HCT116 (cell line): Measurements from ENCODE around the gene DTNBP1. TPM values are rescaled to one million over a fixed set of nuclear protein-coding genes. Genes with fewer than 3 reads are reported as not detected.

ENCODE experiments used
- ATAC-seq: fragments of 200-7000 bp; cut with Tn5 transposase; 2 replicates; pipeline ENCODE4 v1.9.1; 2020; ENCODE audit warnings: mild to moderate bottlenecking, moderate library complexity
- BruUV-seq: library from RNA; stranded (reverse); fragments of 400-500 nt; replicated peaks from 2 replicates; lab custom pipeline; 2021; lab: Mats Ljungman, UMichigan
- CTCF ChIA-PET: fragments of 300-600 bp; sonication (Branson Sonifier 250); formaldehyde crosslinking; loops from one replicate; lab custom pipeline; 2021; ENCODE audit warnings: antibody characterized with exemption; lab: Charles Lee
- POLR2A ChIA-PET: fragments of 300-600, 350-600 bp; sonication (Branson Sonifier 250); formaldehyde crosslinking; loops from one replicate; lab custom pipeline; 2021; ENCODE audit warnings: antibody characterized with exemption; lab: Charles Lee
- RAD21 ChIA-PET, 2 experiments: fragments of 300-600 bp; sonication (Branson Sonifier 250); formaldehyde crosslinking; loops; one replicate each; lab custom pipeline; 2023; ENCODE audit warnings: low total read pairs in 2 of 2; ENCODE audit not compliant: uncharacterized antibody in 2 of 2, unreplicated experiment in 2 of 2, low non-redundant PET in 1 of 2; lab: Charles Lee
- DNase-seq: peaks from one replicate; pipeline ENCODE4 v3.0.0-alpha.2; 2010; ENCODE audit warnings: low read depth, low spot score
- H2AFZ ChIP-seq: fragments of 200-600 bp; shearing (Covaris generic), sonication (generic); 2 replicates; pipeline ENCODE4 v1.6.1; 2017; ENCODE audit warnings: low read depth, mixed run types, mixed read lengths, antibody characterized with exemption, low read length; ENCODE audit not compliant: poor library complexity, severe bottlenecking
- H3K27ac ChIP-seq: 2 replicates; pipeline ENCODE4 v1.5.1; 2012; ENCODE audit warnings: low read depth, low read length
- H3K27me3 ChIP-seq: fragments of 200-600 bp; sonication (generic); 2 replicates; pipeline ENCODE4 v1.6.1; 2016; ENCODE audit warnings: mixed run types, low read length, mixed read lengths; ENCODE audit not compliant: insufficient read depth
- H3K36me3 ChIP-seq, 2 experiments: fragments of 200-500 bp in 1 of 2; fragments of 200-600 bp in 1 of 2; sonication (Bioruptor generic) in 1 of 2; sonication (generic) in 1 of 2; 2 replicates each; pipeline versions ENCODE4 v1.5.1 to v1.6.1; 2014 to 2016; ENCODE audit warnings: low read length in 2 of 2, inconsistent platforms in 1 of 2, mixed read lengths in 1 of 2, mixed run types in 1 of 2; ENCODE audit not compliant: insufficient read depth in 2 of 2, control insufficient read depth in 1 of 2
- H3K4me1 ChIP-seq, 2 experiments: fragments of 200-600 bp in 1 of 2; sonication (generic) in 1 of 2; 2 replicates each; pipeline versions ENCODE4 v1.5.1 to v1.6.1; 2012 to 2017; ENCODE audit warnings: low read length in 2 of 2, inconsistent platforms in 1 of 2, mild to moderate bottlenecking in 1 of 2, mixed read lengths in 1 of 2, mixed run types in 1 of 2, moderate library complexity in 1 of 2; ENCODE audit not compliant: insufficient read depth in 2 of 2, control insufficient read depth in 1 of 2
- H3K4me2 ChIP-seq: fragments of 200-600 bp; sonication (generic); 2 replicates; pipeline ENCODE4 v1.6.1; 2017; ENCODE audit warnings: mixed run types, low read length, mixed read lengths
- H3K4me3 ChIP-seq, 2 experiments: fragments of 200-600 bp in 1 of 2; sonication (generic) in 1 of 2; replicated peaks in 1 of 2; 2 replicates each; pipeline ENCODE4 v1.5.1; 2011 to 2016; ENCODE audit warnings: low read length in 2 of 2, control low read depth in 1 of 2, low read depth in 1 of 2, mild to moderate bottlenecking in 1 of 2, mixed read lengths in 1 of 2, mixed run types in 1 of 2
- H3K79me2 ChIP-seq: fragments of 200-600 bp; sonication (generic); 2 replicates; pipeline ENCODE4 v1.6.1; 2017; ENCODE audit warnings: mild to moderate bottlenecking, mixed run types, low read length, moderate library complexity, mixed read lengths; ENCODE audit not compliant: insufficient read depth
- H3K9ac ChIP-seq: fragments of 200-600 bp; sonication (generic); 2 replicates; pipeline ENCODE4 v1.6.1; 2016; ENCODE audit warnings: low read length, mixed read lengths
- H3K9me2 ChIP-seq: fragments of 200-600 bp; sonication (generic), shearing (Covaris generic); 2 replicates; pipeline ENCODE4 v1.6.1; 2017; ENCODE audit warnings: mixed run types, mild to moderate bottlenecking, moderate library complexity; ENCODE audit not compliant: insufficient read depth
- H3K9me3 ChIP-seq, 2 experiments: fragments of 200-500 bp in 1 of 2; fragments of 200-600 bp in 1 of 2; sonication (Bioruptor generic) in 1 of 2; sonication (generic) in 1 of 2; 2 replicates each; pipeline ENCODE4 v1.6.1; 2014 to 2017; ENCODE audit warnings: low read length in 2 of 2, mixed read lengths in 2 of 2, inconsistent platforms in 1 of 2, low read depth in 1 of 2, mild to moderate bottlenecking in 1 of 2, mixed run types in 1 of 2, moderate library complexity in 1 of 2; ENCODE audit not compliant: control insufficient read depth in 1 of 2, insufficient read depth in 1 of 2
- H4K20me1 ChIP-seq: fragments of 200-600 bp; sonication (generic), shearing (Covaris generic); 2 replicates; pipeline ENCODE4 v1.6.1; 2017; ENCODE audit warnings: mixed run types, mild to moderate bottlenecking, moderate library complexity; ENCODE audit not compliant: insufficient read depth
- CEBPB ChIP-seq: IDR thresholded peaks from 2 replicates; pipeline ENCODE4 v1.6.1; 2012; ENCODE audit warnings: low read depth
- EGR1 ChIP-seq: IDR thresholded peaks from 2 replicates; pipeline ENCODE4 v1.6.1; 2012; ENCODE audit warnings: low read depth
- FOSL1 ChIP-seq: IDR thresholded peaks from 2 replicates; pipeline ENCODE4 v1.6.1; 2012; ENCODE audit warnings: low read depth
- POLR2A ChIP-seq: IDR thresholded peaks from 2 replicates; pipeline ENCODE4 v1.7.0; 2011; ENCODE audit warnings: borderline replicate concordance; ENCODE audit not compliant: insufficient read depth, insufficient read length; ENCODE audit errors: extremely low read depth
- POLR2AphosphoS5 ChIP-seq: IDR thresholded peaks from 2 replicates; pipeline ENCODE4 v1.6.1; 2011; ENCODE audit warnings: mild to moderate bottlenecking, low read depth, low read length, moderate library complexity
- RAD21 ChIP-seq: IDR thresholded peaks from 2 replicates; pipeline ENCODE4 v1.6.1; 2012; ENCODE audit warnings: low read depth, mild to moderate bottlenecking
- SIN3A ChIP-seq: IDR thresholded peaks from 2 replicates; pipeline ENCODE4 v1.6.1; 2012; ENCODE audit warnings: low read depth
- SP1 ChIP-seq: IDR thresholded peaks from 2 replicates; pipeline ENCODE4 v1.6.1; 2012; ENCODE audit warnings: low read depth
- SRF ChIP-seq: IDR thresholded peaks from 2 replicates; pipeline ENCODE4 v1.6.1; 2012; ENCODE audit warnings: low read depth
- YY1 ChIP-seq: IDR thresholded peaks from 2 replicates; pipeline ENCODE4 v1.6.1; 2011; ENCODE audit warnings: low read length, low read depth, moderate library complexity, mild to moderate bottlenecking; ENCODE audit not compliant: insufficient replicate concordance; ENCODE audit errors: extremely low read depth
- ZFX ChIP-seq: fragments of 450-650 bp; IDR thresholded peaks from 2 replicates; pipeline ENCODE4 v1.6.1; 2017
- ZNF274 ChIP-seq: fragments of 200-500 bp; sonication (Bioruptor generic); IDR thresholded peaks from 2 replicates; pipeline ENCODE4 v1.6.1; 2014; ENCODE audit warnings: mild to moderate bottlenecking, low read depth, low read length, inconsistent platforms
- intact Hi-C: fragments of 100-400 bp; cut with micrococcal nuclease; formaldehyde crosslinking; loops from 2 replicates; pipeline ENCODE4 v1.10.0; 2022
- total RNA-seq: library from RNA; stranded (reverse); gene quantifications from one replicate; pipeline ENCODE4 v1.2.1, GENCODE V29; 2021; ENCODE audit not compliant: unreplicated experiment
- TF ChIP-seq, protein P1 (sequence below): IDR thresholded peaks from 2 replicates; pipeline ENCODE4 v1.6.1; 2011; ENCODE audit warnings: mild to moderate bottlenecking, low read length, moderate library complexity; ENCODE audit not compliant: insufficient replicate concordance; ENCODE audit errors: extremely low read depth
- TF ChIP-seq, protein P2 (sequence below): IDR thresholded peaks from 2 replicates; pipeline ENCODE4 v1.6.1; 2012
- TF ChIP-seq, protein P3 (sequence below): IDR thresholded peaks from 2 replicates; pipeline ENCODE4 v1.6.1; 2012; ENCODE audit warnings: low read depth
- TF ChIP-seq, protein P4 (sequence below), 3 experiments: fragments of 200-600 bp in 1 of 3; sonication (generic) in 1 of 3; IDR thresholded peaks in 2 of 3; conservative IDR thresholded peaks in 1 of 3; 2 replicates each; pipeline ENCODE4 v1.5.1; 2012 to 2017; ENCODE audit warnings: low read depth in 2 of 3, low read length in 2 of 3, antibody characterized with exemption in 1 of 3, borderline replicate concordance in 1 of 3, control low read depth in 1 of 3, mild to moderate bottlenecking in 1 of 3, mixed read lengths in 1 of 3, mixed run types in 1 of 3, moderate library complexity in 1 of 3; ENCODE audit not compliant: insufficient read depth in 1 of 3
- TF ChIP-seq, protein P5 (sequence below): IDR thresholded peaks from 2 replicates; pipeline ENCODE4 v1.6.1; 2012

DTNBP1 gene
- total RNA-seq, 1 experiment from 2014 or later, result 16.7 TPM

DNA sequence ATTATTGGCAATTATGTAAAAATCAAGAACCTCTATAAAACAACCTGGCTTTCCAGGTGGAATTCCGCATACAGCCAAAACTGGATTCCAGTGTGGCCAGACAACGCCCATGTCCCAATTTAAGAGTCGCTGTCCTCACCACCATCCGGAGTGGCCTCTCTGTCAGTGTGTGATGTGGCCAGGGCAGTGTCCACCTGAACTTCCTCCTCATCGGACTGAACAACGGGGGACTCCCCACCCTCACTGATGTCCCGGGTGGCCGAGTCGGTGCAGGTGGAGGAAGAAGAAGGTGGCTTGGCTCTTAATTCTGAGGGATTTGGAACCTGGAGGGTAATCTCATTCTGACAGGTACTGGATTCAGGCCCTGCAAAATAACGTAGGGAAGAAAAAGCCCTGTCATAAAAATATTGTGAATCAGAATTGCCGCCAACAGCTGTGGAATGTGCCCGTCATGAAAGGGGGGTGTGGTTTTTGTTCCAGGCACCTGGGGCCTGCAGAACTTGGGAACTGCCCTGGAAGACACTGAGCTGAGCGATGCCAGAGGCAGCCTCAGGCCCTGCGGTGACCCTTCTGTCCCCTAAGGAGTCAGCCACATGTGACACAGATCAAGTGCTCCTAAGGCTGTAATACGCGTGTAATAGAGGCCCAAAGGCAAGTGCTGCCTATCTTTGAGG is 139.8 kb downstream of the DTNBP1 start:
- POLR2A ChIA-PET, result no interaction called here
- H3K4me3 ChIP-seq, result no peak overlapping the region
- no peaks in the 10 kb centered on the region for H3K27me3 ChIP-seq
- ATAC-seq (no peak), DNase-seq (no peak)
- H3K9ac ChIP-seq, result no peak overlapping the region
- H3K4me2 ChIP-seq, result no peak overlapping the region
- no peaks in the 10 kb centered on the region for H3K4me1 ChIP-seq
- CTCF ChIA-PET, result interaction anchor here (1.2 kb wide), 1 partner anchor 100 kb away, joined by 3 read pairs; no protein-coding TSS in a partner anchor
- H2AFZ ChIP-seq, result no peak overlapping the region
- no peaks in the 10 kb centered on the region for H3K9me2 ChIP-seq
- no peaks in the 10 kb centered on the region for H3K9me3 ChIP-seq
- intact Hi-C loops, result no loop called here
- no peak overlapping the region for H3K27ac ChIP-seq
- RAD21 ChIA-PET, result no interaction called here
- BruUV-seq, result no TSS peak
- peaks cover 3 to 8% of the 10 kb centered on the region in 2 experiments; a peak in 2 of 4 replicates for H3K36me3 ChIP-seq
- TF ChIP-seq SRF (no peak), ZNF274 (no peak), FOSL1 (no peak), POLR2AphosphoS5 (no peak), YY1 (no peak), POLR2A (no peak), SIN3A (no peak), RAD21 (no peak), CEBPB (no peak), SP1 (no peak), EGR1 (no peak), ZFX (no peak)
- TF ChIP-seq, protein P1, sequence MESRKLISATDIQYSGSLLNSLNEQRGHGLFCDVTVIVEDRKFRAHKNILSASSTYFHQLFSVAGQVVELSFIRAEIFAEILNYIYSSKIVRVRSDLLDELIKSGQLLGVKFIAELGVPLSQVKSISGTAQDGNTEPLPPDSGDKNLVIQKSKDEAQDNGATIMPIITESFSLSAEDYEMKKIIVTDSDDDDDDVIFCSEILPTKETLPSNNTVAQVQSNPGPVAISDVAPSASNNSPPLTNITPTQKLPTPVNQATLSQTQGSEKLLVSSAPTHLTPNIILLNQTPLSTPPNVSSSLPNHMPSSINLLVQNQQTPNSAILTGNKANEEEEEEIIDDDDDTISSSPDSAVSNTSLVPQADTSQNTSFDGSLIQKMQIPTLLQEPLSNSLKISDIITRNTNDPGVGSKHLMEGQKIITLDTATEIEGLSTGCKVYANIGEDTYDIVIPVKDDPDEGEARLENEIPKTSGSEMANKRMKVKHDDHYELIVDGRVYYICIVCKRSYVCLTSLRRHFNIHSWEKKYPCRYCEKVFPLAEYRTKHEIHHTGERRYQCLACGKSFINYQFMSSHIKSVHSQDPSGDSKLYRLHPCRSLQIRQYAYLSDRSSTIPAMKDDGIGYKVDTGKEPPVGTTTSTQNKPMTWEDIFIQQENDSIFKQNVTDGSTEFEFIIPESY, result no peak
- TF ChIP-seq, protein P2, sequence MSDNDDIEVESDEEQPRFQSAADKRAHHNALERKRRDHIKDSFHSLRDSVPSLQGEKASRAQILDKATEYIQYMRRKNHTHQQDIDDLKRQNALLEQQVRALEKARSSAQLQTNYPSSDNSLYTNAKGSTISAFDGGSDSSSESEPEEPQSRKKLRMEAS, result no peak
- TF ChIP-seq, protein P3, sequence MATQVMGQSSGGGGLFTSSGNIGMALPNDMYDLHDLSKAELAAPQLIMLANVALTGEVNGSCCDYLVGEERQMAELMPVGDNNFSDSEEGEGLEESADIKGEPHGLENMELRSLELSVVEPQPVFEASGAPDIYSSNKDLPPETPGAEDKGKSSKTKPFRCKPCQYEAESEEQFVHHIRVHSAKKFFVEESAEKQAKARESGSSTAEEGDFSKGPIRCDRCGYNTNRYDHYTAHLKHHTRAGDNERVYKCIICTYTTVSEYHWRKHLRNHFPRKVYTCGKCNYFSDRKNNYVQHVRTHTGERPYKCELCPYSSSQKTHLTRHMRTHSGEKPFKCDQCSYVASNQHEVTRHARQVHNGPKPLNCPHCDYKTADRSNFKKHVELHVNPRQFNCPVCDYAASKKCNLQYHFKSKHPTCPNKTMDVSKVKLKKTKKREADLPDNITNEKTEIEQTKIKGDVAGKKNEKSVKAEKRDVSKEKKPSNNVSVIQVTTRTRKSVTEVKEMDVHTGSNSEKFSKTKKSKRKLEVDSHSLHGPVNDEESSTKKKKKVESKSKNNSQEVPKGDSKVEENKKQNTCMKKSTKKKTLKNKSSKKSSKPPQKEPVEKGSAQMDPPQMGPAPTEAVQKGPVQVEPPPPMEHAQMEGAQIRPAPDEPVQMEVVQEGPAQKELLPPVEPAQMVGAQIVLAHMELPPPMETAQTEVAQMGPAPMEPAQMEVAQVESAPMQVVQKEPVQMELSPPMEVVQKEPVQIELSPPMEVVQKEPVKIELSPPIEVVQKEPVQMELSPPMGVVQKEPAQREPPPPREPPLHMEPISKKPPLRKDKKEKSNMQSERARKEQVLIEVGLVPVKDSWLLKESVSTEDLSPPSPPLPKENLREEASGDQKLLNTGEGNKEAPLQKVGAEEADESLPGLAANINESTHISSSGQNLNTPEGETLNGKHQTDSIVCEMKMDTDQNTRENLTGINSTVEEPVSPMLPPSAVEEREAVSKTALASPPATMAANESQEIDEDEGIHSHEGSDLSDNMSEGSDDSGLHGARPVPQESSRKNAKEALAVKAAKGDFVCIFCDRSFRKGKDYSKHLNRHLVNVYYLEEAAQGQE, result no peak
- TF ChIP-seq, protein P4, sequence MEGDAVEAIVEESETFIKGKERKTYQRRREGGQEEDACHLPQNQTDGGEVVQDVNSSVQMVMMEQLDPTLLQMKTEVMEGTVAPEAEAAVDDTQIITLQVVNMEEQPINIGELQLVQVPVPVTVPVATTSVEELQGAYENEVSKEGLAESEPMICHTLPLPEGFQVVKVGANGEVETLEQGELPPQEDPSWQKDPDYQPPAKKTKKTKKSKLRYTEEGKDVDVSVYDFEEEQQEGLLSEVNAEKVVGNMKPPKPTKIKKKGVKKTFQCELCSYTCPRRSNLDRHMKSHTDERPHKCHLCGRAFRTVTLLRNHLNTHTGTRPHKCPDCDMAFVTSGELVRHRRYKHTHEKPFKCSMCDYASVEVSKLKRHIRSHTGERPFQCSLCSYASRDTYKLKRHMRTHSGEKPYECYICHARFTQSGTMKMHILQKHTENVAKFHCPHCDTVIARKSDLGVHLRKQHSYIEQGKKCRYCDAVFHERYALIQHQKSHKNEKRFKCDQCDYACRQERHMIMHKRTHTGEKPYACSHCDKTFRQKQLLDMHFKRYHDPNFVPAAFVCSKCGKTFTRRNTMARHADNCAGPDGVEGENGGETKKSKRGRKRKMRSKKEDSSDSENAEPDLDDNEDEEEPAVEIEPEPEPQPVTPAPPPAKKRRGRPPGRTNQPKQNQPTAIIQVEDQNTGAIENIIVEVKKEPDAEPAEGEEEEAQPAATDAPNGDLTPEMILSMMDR (IDR thresholded peaks at IDR 0.05 in 2 of 3, conservative IDR thresholded peaks at IDR 0.05 in 1 of 3; ENCODE audit: borderline replicate concordance in 1 of 3, insufficient read depth in 1 of 3, low read depth in 2 of 3, low read length in 2 of 3), result no peak
- TF ChIP-seq, protein P5, sequence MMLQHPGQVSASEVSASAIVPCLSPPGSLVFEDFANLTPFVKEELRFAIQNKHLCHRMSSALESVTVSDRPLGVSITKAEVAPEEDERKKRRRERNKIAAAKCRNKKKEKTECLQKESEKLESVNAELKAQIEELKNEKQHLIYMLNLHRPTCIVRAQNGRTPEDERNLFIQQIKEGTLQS, result no peak
- H4K20me1 ChIP-seq, result no peaks in the 10 kb centered on the region
- H3K79me2 ChIP-seq, result no peaks in the 10 kb centered on the region
